ENCODE measurements around the gene AKAP8. TPM values are rescaled to one million over a fixed set of nuclear protein-coding genes. Genes with fewer than 3 reads are reported as not detected.

The AKAP8 gene
- polyA plus RNA-seq, 1 donor (not counting 4 experiments of a cell fraction or from before 2014, with no cell fraction given): 18.1 TPM

- Histone ChIP-seq H3K9me1 (ENCODE audit: control insufficient read depth, extremely low read depth, insufficient read depth, low read length) (no peaks in the 10 kb centered on the region), H3K4me2 (ENCODE audit: control insufficient read depth, extremely low read depth, insufficient read depth, low read depth, low read length) (no peak overlapping the region), H3K79me2 (ENCODE audit: control insufficient read depth, insufficient read depth, low read length) (peaks cover 44% of the 10 kb centered on the region), H3K4me1 (ENCODE audit: control insufficient read depth, extremely low read depth, insufficient read depth, low read length) (no peaks in the 10 kb centered on the region), H3K27me3 (ENCODE audit: control insufficient read depth, extremely low read depth, insufficient read depth, low read length) (no peaks in the 10 kb centered on the region), H2AFZ (ENCODE audit: control insufficient read depth, low read length) (no peak overlapping the region), H3K36me3 (ENCODE audit: control insufficient read depth in 2 of 2, extremely low read depth in 1 of 2, insufficient read depth in 2 of 2, low read length in 2 of 2) (peaks cover 55 to 60% of the 10 kb centered on the region in 2 experiments), H3K27ac (ENCODE audit: control insufficient read depth, insufficient read depth, low read length) (no peak overlapping the region), H4K20me1 (ENCODE audit: control insufficient read depth, extremely low read depth, insufficient read depth, low read length) (peaks cover 7% of the 10 kb centered on the region), H3K4me3 (ENCODE audit: control insufficient read depth in 2 of 3, extremely low read depth in 1 of 3, insufficient read depth in 2 of 3, low read depth in 1 of 3, low read length in 3 of 3) (no peak overlapping the region), H3K9ac (ENCODE audit: control insufficient read depth, extremely low read depth, insufficient read depth, low read length) (no peak overlapping the region), H3K9me3 (ENCODE audit: control insufficient read depth, low read depth, low read length) (no peaks in the 10 kb centered on the region)
- DNase-seq (ENCODE audit: low read depth, low spot score) (no peak), FAIRE-seq (no peak)
- TF ChIP-seq CTCF (optimal IDR thresholded peaks at IDR 0.05 in 1 of 3, IDR thresholded peaks at IDR 0.05 in 1 of 3, conservative IDR thresholded peaks at IDR 0.05 in 1 of 3; ENCODE audit: extremely low read depth in 1 of 3, insufficient read depth in 2 of 3, low read length in 3 of 3): no peak
- TF ChIP-seq EZH2 (IDR thresholded peaks at IDR 0.05; ENCODE audit: low read length): no peak
- dilution Hi-C loops (cut with MboI; ENCODE audit: extremely low pct_ligation_motif_present, low sequenced_read_pairs): no loop called here
Observed at GRCh38 chr19:15399635-15400034, 20.0 kb upstream of the AKAP8 start.

- TF ChIP-seq EZH2 (IDR thresholded peaks at IDR 0.05; ENCODE audit: low read length) (no peak), CTCF (optimal IDR thresholded peaks at IDR 0.05 in 1 of 3, IDR thresholded peaks at IDR 0.05 in 1 of 3, conservative IDR thresholded peaks at IDR 0.05 in 1 of 3; ENCODE audit: extremely low read depth in 1 of 3, insufficient read depth in 2 of 3, low read length in 3 of 3) (no peak)
- peaks cover 7% of the 10 kb centered on the region for H4K20me1 ChIP-seq (ENCODE audit: control insufficient read depth, extremely low read depth, insufficient read depth, low read length)
- no peak for DNase-seq (ENCODE audit: low read depth, low spot score)
- no peak overlapping the region for H3K9ac ChIP-seq (ENCODE audit: control insufficient read depth, extremely low read depth, insufficient read depth, low read length)
- H3K9me1 ChIP-seq (ENCODE audit: control insufficient read depth, extremely low read depth, insufficient read depth, low read length): no peaks in the 10 kb centered on the region
- H3K79me2 ChIP-seq (ENCODE audit: control insufficient read depth, insufficient read depth, low read length): peaks cover 40% of the 10 kb centered on the region
- no peaks in the 10 kb centered on the region for H3K4me1 ChIP-seq (ENCODE audit: control insufficient read depth, extremely low read depth, insufficient read depth, low read length)
- H3K27ac ChIP-seq (ENCODE audit: control insufficient read depth, insufficient read depth, low read length): no peak overlapping the region
- peaks cover 55 to 58% of the 10 kb centered on the region in 2 experiments for H3K36me3 ChIP-seq (ENCODE audit: control insufficient read depth in 2 of 2, extremely low read depth in 1 of 2, insufficient read depth in 2 of 2, low read length in 2 of 2)
- H3K9me3 ChIP-seq (ENCODE audit: control insufficient read depth, low read depth, low read length): no peaks in the 10 kb centered on the region
- no peak overlapping the region for H3K4me2 ChIP-seq (ENCODE audit: control insufficient read depth, extremely low read depth, insufficient read depth, low read depth, low read length)
- dilution Hi-C loops (cut with MboI; ENCODE audit: extremely low pct_ligation_motif_present, low sequenced_read_pairs): no loop called here
- no peak overlapping the region for H3K4me3 ChIP-seq (ENCODE audit: control insufficient read depth in 2 of 3, extremely low read depth in 1 of 3, insufficient read depth in 2 of 3, low read depth in 1 of 3, low read length in 3 of 3)
- FAIRE-seq: no peak
- no peaks in the 10 kb centered on the region for H3K27me3 ChIP-seq (ENCODE audit: control insufficient read depth, extremely low read depth, insufficient read depth, low read length)
- H2AFZ ChIP-seq (ENCODE audit: control insufficient read depth, low read length): no peak overlapping the region
Observed at GRCh38 chr19:15399234-15399515, 19.6 kb upstream of the AKAP8 start.

All from keratinocyte (primary cell).